T-helper 17 cell (primary cell): ENCODE measurements around the gene TP53I3. TPM values are rescaled to one million over a fixed set of nuclear protein-coding genes. Genes with fewer than 3 reads are reported as not detected.

ENCODE experiments used
- ATAC-seq: fragments of 150-1000 bp; cut with Tn5 transposase; 2 replicates; pipeline ENCODE4 v1.10.0; 2021; ENCODE audit warnings: mild to moderate bottlenecking, moderate library complexity
- DNase-seq, 3 donors: peaks; one replicate each; pipeline versions ENCODE4 v3.0.0 to v3.0.0-alpha.2; 2020 to 2021
- H3K9me3 ChIP-seq: one replicate; pipeline ENCODE4 v1.7.0; 2013; ENCODE audit warnings: low read length, mild to moderate bottlenecking; ENCODE audit not compliant: control insufficient read depth, poor library complexity, severe bottlenecking
- H3K27ac Mint-ChIP-seq: one replicate; pipeline ENCODE4 v1.8.0; 2022; ENCODE audit warnings: mild to moderate bottlenecking, moderate library complexity, mixed read lengths
- H3K27me3 Mint-ChIP-seq: one replicate; pipeline ENCODE4 v1.8.0; 2022; ENCODE audit warnings: mixed read lengths
- H3K36me3 Mint-ChIP-seq: one replicate; pipeline ENCODE4 v1.8.0; 2022; ENCODE audit warnings: low read depth, mixed read lengths
- H3K4me1 Mint-ChIP-seq: one replicate; pipeline ENCODE4 v1.8.0; 2022; ENCODE audit warnings: mild to moderate bottlenecking, mixed read lengths
- H3K4me3 Mint-ChIP-seq: one replicate; pipeline ENCODE4 v1.8.0; 2022; ENCODE audit warnings: mild to moderate bottlenecking, moderate library complexity, mixed read lengths
- total RNA-seq, 4 donors: library from RNA in 2 of 4; stranded (reverse) in 2 of 4; gene quantifications; one replicate each; pipeline ENCODE4 v1.2.3 and lab custom pipeline; 2022 to 2026

TP53I3 gene
- total RNA-seq, 2 donors from 2014 or later: 0.17 to 0.34 TPM

- no peak overlapping the region for H3K27ac Mint-ChIP-seq
- no peaks in the 10 kb centered on the region for H3K27me3 Mint-ChIP-seq
- no peak overlapping the region for H3K4me3 Mint-ChIP-seq
- no peak for DNase-seq
- no peaks in the 10 kb centered on the region for H3K9me3 ChIP-seq
- ATAC-seq: no peak
- H3K4me1 Mint-ChIP-seq: peaks cover 4% of the 10 kb centered on the region
- H3K36me3 Mint-ChIP-seq: no peaks in the 10 kb centered on the region
These were observed 25.9 kb downstream of the TP53I3 start for GRCh38 chr2:24058564-24059271.

- Mint-ChIP-seq H3K36me3 (no peaks in the 10 kb centered on the region), H3K27me3 (no peaks in the 10 kb centered on the region), H3K4me1 (peaks cover 4% of the 10 kb centered on the region), H3K4me3 (no peak overlapping the region), H3K27ac (no peak overlapping the region)
- ATAC-seq (no peak), DNase-seq (no peak)
- H3K9me3 ChIP-seq: no peaks in the 10 kb centered on the region
These were observed 28.9 kb downstream of the TP53I3 start for GRCh38 chr2:24055750-24056149.

GRCh38 chr2:24054366-24055010 is 30.1 kb downstream of the TP53I3 start:
- DNase-seq (no peak), ATAC-seq (no peak)
- Mint-ChIP-seq H3K27ac (no peak overlapping the region), H3K4me3 (no peak overlapping the region), H3K27me3 (no peaks in the 10 kb centered on the region), H3K4me1 (peaks cover 4% of the 10 kb centered on the region), H3K36me3 (no peaks in the 10 kb centered on the region)
- no peaks in the 10 kb centered on the region for H3K9me3 ChIP-seq

GRCh38 chr2:24052951-24053350 is 31.7 kb downstream of the TP53I3 start:
- H3K9me3 ChIP-seq: no peaks in the 10 kb centered on the region
- ATAC-seq (no peak), DNase-seq (no peak)
- Mint-ChIP-seq H3K27me3 (no peaks in the 10 kb centered on the region), H3K4me1 (peaks cover 6% of the 10 kb centered on the region), H3K36me3 (no peaks in the 10 kb centered on the region), H3K27ac (no peak overlapping the region), H3K4me3 (no peak overlapping the region)

- Mint-ChIP-seq H3K4me1 (peaks cover 16% of the 10 kb centered on the region), H3K27ac (no peak overlapping the region), H3K4me3 (no peak overlapping the region), H3K27me3 (no peaks in the 10 kb centered on the region), H3K36me3 (peaks cover 3% of the 10 kb centered on the region)
- no peak for ATAC-seq
- DNase-seq: no peak
- no peaks in the 10 kb centered on the region for H3K9me3 ChIP-seq
These were observed 32.8 kb downstream of the TP53I3 start for GRCh38 chr2:24051833-24052232.

- H3K4me1 Mint-ChIP-seq: peaks cover 18% of the 10 kb centered on the region
- ATAC-seq (no peak), DNase-seq (peak in 1 of 3 donors; percentile 15)
- H3K9me3 ChIP-seq: no peaks in the 10 kb centered on the region
- peak overlapping the region; percentile 87 for H3K4me3 Mint-ChIP-seq
- H3K27ac Mint-ChIP-seq: no peak overlapping the region
- no peaks in the 10 kb centered on the region for H3K27me3 Mint-ChIP-seq
- H3K36me3 Mint-ChIP-seq: peaks cover 3% of the 10 kb centered on the region
These were observed 34.3 kb downstream of the TP53I3 start for GRCh38 chr2:24050041-24050979.

GRCh38 chr2:24049485-24050021 is 35.1 kb downstream of the TP53I3 start, which contains the start of gene FKBP1B:
FKBP1B (plus strand) TSS chr2:24049741; CDS start chr2:24049850, 109 bp downstream.
- H3K4me1 Mint-ChIP-seq: peaks cover 22% of the 10 kb centered on the region
- ATAC-seq (no peak), DNase-seq (peak; percentile 17 to 68 (median 61))
- H3K27ac Mint-ChIP-seq: no peak within 1 kb of the TSS
- H3K27me3 Mint-ChIP-seq: no peaks in the 10 kb centered on the region
- H3K36me3 Mint-ChIP-seq: peaks cover 3% of the 10 kb centered on the region
- H3K4me3 Mint-ChIP-seq: peak within 1 kb of the TSS; percentile 87
- no peaks in the 10 kb centered on the region for H3K9me3 ChIP-seq

- H3K9me3 ChIP-seq: no peaks in the 10 kb centered on the region
- peak overlapping the region; percentile 87 for H3K4me3 Mint-ChIP-seq
- H3K36me3 Mint-ChIP-seq: peaks cover 3% of the 10 kb centered on the region
- ATAC-seq (no peak), DNase-seq (no peak)
- H3K27me3 Mint-ChIP-seq: no peaks in the 10 kb centered on the region
- no peak overlapping the region for H3K27ac Mint-ChIP-seq
- peaks cover 19% of the 10 kb centered on the region for H3K4me1 Mint-ChIP-seq
These were observed 35.7 kb downstream of the TP53I3 start for GRCh38 chr2:24048769-24049484.

GRCh38 chr2:24047703-24048033 is 37.0 kb downstream of the TP53I3 start:
- peak overlapping the region; percentile 98 for H3K27ac Mint-ChIP-seq
- H3K27me3 Mint-ChIP-seq: no peaks in the 10 kb centered on the region
- H3K9me3 ChIP-seq: no peaks in the 10 kb centered on the region
- H3K4me3 Mint-ChIP-seq: peak overlapping the region; percentile 100
- H3K4me1 Mint-ChIP-seq: peaks cover 19% of the 10 kb centered on the region
- H3K36me3 Mint-ChIP-seq: peaks cover 3% of the 10 kb centered on the region
- DNase-seq (no peak), ATAC-seq (no peak)

GRCh38 chr2:24046930-24047702 is 37.5 kb downstream of the TP53I3 start, which contains the start of gene WDCP:
WDCP (minus strand) TSS chr2:24047391; CDS start chr2:24039494, 7,897 bp downstream.
- H3K9me3 ChIP-seq: no peaks in the 10 kb centered on the region
- no peaks in the 10 kb centered on the region for H3K27me3 Mint-ChIP-seq
- peaks cover 3% of the 10 kb centered on the region for H3K36me3 Mint-ChIP-seq
- DNase-seq (peak; percentile 78 to 87 (median 81)), ATAC-seq (peak; percentile 100)
- peaks cover 19% of the 10 kb centered on the region for H3K4me1 Mint-ChIP-seq
- peak within 1 kb of the TSS; percentile 98 for H3K27ac Mint-ChIP-seq
- H3K4me3 Mint-ChIP-seq: peak within 1 kb of the TSS; percentile 100

GRCh38 chr2:24046599-24046929 is 38.1 kb downstream of the TP53I3 start:
- ATAC-seq (no peak), DNase-seq (no peak)
- Mint-ChIP-seq H3K36me3 (peaks cover 3% of the 10 kb centered on the region), H3K27ac (peak overlapping the region; percentile 98), H3K27me3 (no peaks in the 10 kb centered on the region), H3K4me3 (peak overlapping the region; percentile 100), H3K4me1 (peaks cover 19% of the 10 kb centered on the region)
- no peaks in the 10 kb centered on the region for H3K9me3 ChIP-seq
